ENCODE measurements around the gene POLR2E.

POLR2E gene

GRCh38 chr19:1126984-1127760 lies 32.0 kb upstream of the POLR2E start:
- no peak for DNase-seq (ENCODE audit: low read depth in 2 of 2)
- no peak overlapping the region for H3K4me3 ChIP-seq (replicated peaks in 1 of 2; ENCODE audit: low read depth in 2 of 2, low read length in 2 of 2)
- no peak for TF ChIP-seq CTCF (IDR thresholded peaks at IDR 0.05; ENCODE audit: low read depth, low read length)

- H3K4me3 ChIP-seq (replicated peaks in 1 of 2; ENCODE audit: low read depth in 2 of 2, low read length in 2 of 2), result no peak overlapping the region
- TF ChIP-seq CTCF (IDR thresholded peaks at IDR 0.05; ENCODE audit: low read depth, low read length), result no peak
- DNase-seq (ENCODE audit: low read depth in 2 of 2), result peak; percentile 59 to 61
Measured at GRCh38 chr19:1125601-1126467, 30.7 kb upstream of the POLR2E start.

- DNase-seq (ENCODE audit: low read depth in 2 of 2), result no peak
- H3K4me3 ChIP-seq (replicated peaks in 1 of 2; ENCODE audit: low read depth in 2 of 2, low read length in 2 of 2), result no peak overlapping the region
- TF ChIP-seq CTCF (IDR thresholded peaks at IDR 0.05; ENCODE audit: low read depth, low read length), result no peak
Measured at GRCh38 chr19:1123885-1124677, 28.9 kb upstream of the POLR2E start.

GRCh38 chr19:1123381-1123780 lies 28.2 kb upstream of the POLR2E start:
- TF ChIP-seq CTCF (IDR thresholded peaks at IDR 0.05; ENCODE audit: low read depth, low read length), result no peak
- no peak overlapping the region for H3K4me3 ChIP-seq (replicated peaks in 1 of 2; ENCODE audit: low read depth in 2 of 2, low read length in 2 of 2)

GRCh38 chr19:1122972-1123363 lies 27.8 kb upstream of the POLR2E start:
- TF ChIP-seq CTCF (IDR thresholded peaks at IDR 0.05; ENCODE audit: low read depth, low read length), result no peak
- H3K4me3 ChIP-seq (replicated peaks in 1 of 2; ENCODE audit: low read depth in 2 of 2, low read length in 2 of 2), result no peak overlapping the region
- peak; percentile 83 to 90 for DNase-seq (ENCODE audit: low read depth in 2 of 2)

More at GRCh38 chr19:1123381-1123780, 28.2 kb upstream of the POLR2E start:
- no peak for DNase-seq (ENCODE audit: low read depth in 2 of 2)

All from cardiac fibroblast (primary cell).